SJSA1 (cell line): ENCODE results near the gene PPFIA1. TPM values are rescaled to one million over a fixed set of nuclear protein-coding genes. Genes with fewer than 3 reads are reported as not detected.

Experiments
- DNase-seq, 2 experiments: peaks; one replicate each; pipeline ENCODE4 v3.0.0-alpha.2; 2015 to 2020; ENCODE audit warnings: low spot score in 2 of 2, low read depth in 1 of 2
- H3K27ac ChIP-seq: fragments of 250-450 bp; sonication (Bioruptor Pico); 2 replicates; pipeline ENCODE4 v1.5.1; 2020; ENCODE audit warnings: mild to moderate bottlenecking, moderate library complexity
- H3K27me3 ChIP-seq: fragments of 250-450 bp; sonication (Bioruptor Pico); replicated peaks from 2 replicates; pipeline ENCODE4 v1.5.1; 2020; ENCODE audit warnings: mild to moderate bottlenecking, moderate library complexity
- H3K36me3 ChIP-seq: fragments of 250-450 bp; sonication (Bioruptor Pico); 2 replicates; pipeline ENCODE4 v1.5.1; 2020; ENCODE audit warnings: mild to moderate bottlenecking
- H3K4me1 ChIP-seq: fragments of 250-450 bp; sonication (Bioruptor Pico); replicated peaks from 2 replicates; pipeline ENCODE4 v1.6.1; 2021; ENCODE audit warnings: mild to moderate bottlenecking
- H3K4me3 ChIP-seq: fragments of 250-450 bp; sonication (Bioruptor Pico); 2 replicates; pipeline ENCODE4 v1.5.1; 2020; ENCODE audit warnings: mild to moderate bottlenecking
- H3K9me3 ChIP-seq: fragments of 250-450 bp; sonication (Bioruptor Pico); replicated peaks from 2 replicates; pipeline ENCODE4 v1.5.1; 2020; ENCODE audit warnings: mild to moderate bottlenecking
- total RNA-seq: library from RNA; depleted of rRNA; stranded (reverse); fragments of >200 nt; shearing (Covaris generic); gene quantifications from 2 replicates; pipeline ENCODE4 v1.2.3, GENCODE V29; 2014; rRNA removed

The PPFIA1 gene
- 106 and 111 TPM in 2 replicates for total RNA-seq

GRCh38 chr11:70270104-70270876, at the start of gene PPFIA1:
PPFIA1 (plus strand) TSS chr11:70270690; CDS start chr11:70272173, 1,483 bp downstream.
- DNase-seq, result peak; percentile 99
- peaks cover 19% of the 10 kb centered on the region for H3K27me3 ChIP-seq
- H3K36me3 ChIP-seq, result peaks cover 47% of the 10 kb centered on the region
- peaks cover 11% of the 10 kb centered on the region for H3K4me1 ChIP-seq
- peak within 1 kb of the TSS; percentile 85 for H3K27ac ChIP-seq
- H3K4me3 ChIP-seq, result peak within 1 kb of the TSS; percentile 100
- H3K9me3 ChIP-seq, result peaks cover 6% of the 10 kb centered on the region; the same call in 1 of the 2 replicates

- peak in 1 of 2 experiments; percentile 83 for DNase-seq
- H3K36me3 ChIP-seq, result no peaks in the 10 kb centered on the region
- peaks cover 6% of the 10 kb centered on the region; the same call in 1 of the 2 replicates for H3K27me3 ChIP-seq
Measured at GRCh38 chr11:70220920-70221319, 49.6 kb upstream of the PPFIA1 start.

GRCh38 chr11:70225681-70226177, 44.8 kb upstream of the PPFIA1 start:
- no peak overlapping the region for H3K27ac ChIP-seq
- H3K4me1 ChIP-seq, result peaks cover 8% of the 10 kb centered on the region
- H3K27me3 ChIP-seq, result peaks cover 6% of the 10 kb centered on the region; the same call in 1 of the 2 replicates
- H3K9me3 ChIP-seq, result no peaks in the 10 kb centered on the region
- no peak for DNase-seq
- H3K36me3 ChIP-seq, result no peaks in the 10 kb centered on the region
- no peak overlapping the region for H3K4me3 ChIP-seq

More at GRCh38 chr11:70220920-70221319, 49.6 kb upstream of the PPFIA1 start:
- Histone ChIP-seq H3K9me3 (no peaks in the 10 kb centered on the region), H3K4me1 (no peaks in the 10 kb centered on the region), H3K27ac (no peak overlapping the region), H3K4me3 (no peak overlapping the region)

- no peak overlapping the region for H3K27ac ChIP-seq
- no peaks in the 10 kb centered on the region for H3K36me3 ChIP-seq
- no peak overlapping the region for H3K4me3 ChIP-seq
- H3K4me1 ChIP-seq, result peaks cover 11% of the 10 kb centered on the region
- DNase-seq, result no peak
- peaks cover 6% of the 10 kb centered on the region; the same call in 1 of the 2 replicates for H3K27me3 ChIP-seq
- H3K9me3 ChIP-seq, result no peaks in the 10 kb centered on the region
Measured at GRCh38 chr11:70226183-70226582, 44.3 kb upstream of the PPFIA1 start.

GRCh38 chr11:70226967-70227366, 43.5 kb upstream of the PPFIA1 start:
- Histone ChIP-seq H3K36me3 (no peaks in the 10 kb centered on the region), H3K4me1 (peaks cover 11% of the 10 kb centered on the region), H3K9me3 (no peaks in the 10 kb centered on the region), H3K4me3 (no peak overlapping the region), H3K27me3 (peaks cover 6% of the 10 kb centered on the region; the same call in 1 of the 2 replicates), H3K27ac (no peak overlapping the region)
- no peak for DNase-seq

- Histone ChIP-seq H3K27ac (no peak overlapping the region), H3K27me3 (no peaks in the 10 kb centered on the region; the same call in 1 of the 2 replicates), H3K4me3 (no peak overlapping the region), H3K9me3 (no peaks in the 10 kb centered on the region), H3K4me1 (peaks cover 33% of the 10 kb centered on the region), H3K36me3 (no peaks in the 10 kb centered on the region)
- no peak for DNase-seq
Measured at GRCh38 chr11:70229737-70230136, 40.8 kb upstream of the PPFIA1 start.

GRCh38 chr11:70230151-70230839, 40.2 kb upstream of the PPFIA1 start:
- Histone ChIP-seq H3K9me3 (no peaks in the 10 kb centered on the region), H3K27ac (no peak overlapping the region), H3K27me3 (no peaks in the 10 kb centered on the region), H3K4me3 (no peak overlapping the region), H3K4me1 (peaks cover 39% of the 10 kb centered on the region), H3K36me3 (no peaks in the 10 kb centered on the region)
- DNase-seq, result peak in 1 of 2 experiments; percentile 37

GRCh38 chr11:70230840-70231710, 39.4 kb upstream of the PPFIA1 start:
- Histone ChIP-seq H3K36me3 (no peaks in the 10 kb centered on the region), H3K9me3 (no peaks in the 10 kb centered on the region), H3K4me1 (peaks cover 45% of the 10 kb centered on the region), H3K27me3 (no peaks in the 10 kb centered on the region), H3K27ac (no peak overlapping the region), H3K4me3 (no peak overlapping the region)
- no peak for DNase-seq

GRCh38 chr11:70233034-70233433, 37.5 kb upstream of the PPFIA1 start:
- peak overlapping the region; percentile 39 for H3K27ac ChIP-seq
- H3K9me3 ChIP-seq, result no peaks in the 10 kb centered on the region
- no peak for DNase-seq
- no peaks in the 10 kb centered on the region for H3K36me3 ChIP-seq
- H3K4me1 ChIP-seq, result peaks cover 45% of the 10 kb centered on the region
- H3K27me3 ChIP-seq, result no peaks in the 10 kb centered on the region
- no peak overlapping the region for H3K4me3 ChIP-seq

GRCh38 chr11:70233511-70233934, 37.0 kb upstream of the PPFIA1 start:
- peaks cover 45% of the 10 kb centered on the region for H3K4me1 ChIP-seq
- H3K36me3 ChIP-seq, result no peaks in the 10 kb centered on the region
- no peaks in the 10 kb centered on the region for H3K9me3 ChIP-seq
- no peaks in the 10 kb centered on the region for H3K27me3 ChIP-seq
- H3K4me3 ChIP-seq, result no peak overlapping the region
- DNase-seq, result peak; percentile 93 to 97
- H3K27ac ChIP-seq, result peak overlapping the region; percentile 39; the same call in 1 of the 2 replicates

- Histone ChIP-seq H3K36me3 (no peaks in the 10 kb centered on the region), H3K4me1 (peaks cover 45% of the 10 kb centered on the region), H3K4me3 (no peak overlapping the region), H3K27me3 (no peaks in the 10 kb centered on the region), H3K9me3 (no peaks in the 10 kb centered on the region), H3K27ac (peak overlapping the region; percentile 2; the same call in 1 of the 2 replicates)
- DNase-seq, result no peak
Measured at GRCh38 chr11:70233962-70234361, 36.5 kb upstream of the PPFIA1 start.

GRCh38 chr11:70240337-70240736, 30.2 kb upstream of the PPFIA1 start:
- DNase-seq, result no peak
- peaks cover 3% of the 10 kb centered on the region for H3K9me3 ChIP-seq
- peaks cover 31% of the 10 kb centered on the region for H3K4me1 ChIP-seq
- no peak overlapping the region for H3K4me3 ChIP-seq
- H3K27me3 ChIP-seq, result no peaks in the 10 kb centered on the region
- H3K27ac ChIP-seq, result no peak overlapping the region
- H3K36me3 ChIP-seq, result no peaks in the 10 kb centered on the region

GRCh38 chr11:70241709-70242108, 28.8 kb upstream of the PPFIA1 start:
- Histone ChIP-seq H3K4me3 (no peak overlapping the region), H3K4me1 (peaks cover 37% of the 10 kb centered on the region), H3K27me3 (no peaks in the 10 kb centered on the region), H3K27ac (no peak overlapping the region), H3K36me3 (no peaks in the 10 kb centered on the region), H3K9me3 (peaks cover 3% of the 10 kb centered on the region)
- DNase-seq, result no peak
